Activated CD4-positive, alpha-beta T cell treated with anti-CD3 and anti-CD28 coated beads, Interleukin-2, amount 50 U/mL, for 16 hours (primary cell): ENCODE measurements around the gene NRN1L.
"Not testable (repeated sequence)": the region's sequence is repeated elsewhere in the genome, so short reads cannot be mapped to it uniquely, and the experiment has no call there.

Source experiments
- DNase-seq: peaks from one replicate; pipeline ENCODE4 v3.0.0-alpha.2; 2020

The NRN1L gene

DNA sequence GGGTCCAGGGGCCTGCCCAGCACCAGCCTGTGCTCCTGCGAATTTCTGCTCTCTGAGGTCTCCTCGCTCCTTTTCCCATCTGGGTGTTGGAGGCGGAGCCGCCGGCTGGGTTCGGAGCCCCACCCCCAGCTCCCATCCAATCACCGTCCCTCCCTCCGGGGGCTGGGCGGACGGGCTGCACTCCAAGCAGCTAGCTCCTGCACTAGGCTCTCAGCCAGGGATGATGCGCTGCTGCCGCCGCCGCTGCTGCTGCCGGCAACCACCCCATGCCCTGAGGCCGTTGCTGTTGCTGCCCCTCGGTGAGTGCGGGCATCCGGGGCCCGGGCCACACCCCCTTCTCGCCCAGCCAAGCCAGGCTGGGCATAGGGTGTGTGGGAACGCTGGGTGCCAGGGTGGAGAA, at the start of gene NRN1L:
TSS of gene NRN1L (plus strand) at position 202 of the 400 bp plus-strand sequence. CDS start at position 221, 19 bp downstream.
- DNase-seq = no peak

DNA sequence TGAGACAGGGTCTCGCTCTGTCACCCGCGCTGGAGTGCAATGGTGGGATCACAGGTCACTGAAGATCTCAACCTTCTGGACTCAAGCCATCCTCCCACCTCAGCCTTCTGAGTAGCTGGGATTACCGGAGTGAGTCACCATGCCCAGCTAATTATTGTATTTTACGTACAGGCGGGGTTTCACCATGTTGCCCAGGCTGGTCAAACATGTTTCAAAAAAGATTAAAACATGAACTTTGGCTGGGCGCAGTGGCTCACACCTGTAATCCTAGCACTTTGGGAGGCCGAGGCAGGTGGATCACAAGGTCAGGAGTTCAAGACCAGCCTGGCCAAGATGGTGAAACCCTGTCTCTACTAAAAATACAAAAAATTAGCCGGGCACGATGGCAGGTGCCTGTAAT, 47.5 kb upstream of the NRN1L start:
- not testable (repeated sequence) for DNase-seq

GRCh38 chr16:67837811-67838210, 46.9 kb upstream of the NRN1L start:
- no peak for DNase-seq

DNA sequence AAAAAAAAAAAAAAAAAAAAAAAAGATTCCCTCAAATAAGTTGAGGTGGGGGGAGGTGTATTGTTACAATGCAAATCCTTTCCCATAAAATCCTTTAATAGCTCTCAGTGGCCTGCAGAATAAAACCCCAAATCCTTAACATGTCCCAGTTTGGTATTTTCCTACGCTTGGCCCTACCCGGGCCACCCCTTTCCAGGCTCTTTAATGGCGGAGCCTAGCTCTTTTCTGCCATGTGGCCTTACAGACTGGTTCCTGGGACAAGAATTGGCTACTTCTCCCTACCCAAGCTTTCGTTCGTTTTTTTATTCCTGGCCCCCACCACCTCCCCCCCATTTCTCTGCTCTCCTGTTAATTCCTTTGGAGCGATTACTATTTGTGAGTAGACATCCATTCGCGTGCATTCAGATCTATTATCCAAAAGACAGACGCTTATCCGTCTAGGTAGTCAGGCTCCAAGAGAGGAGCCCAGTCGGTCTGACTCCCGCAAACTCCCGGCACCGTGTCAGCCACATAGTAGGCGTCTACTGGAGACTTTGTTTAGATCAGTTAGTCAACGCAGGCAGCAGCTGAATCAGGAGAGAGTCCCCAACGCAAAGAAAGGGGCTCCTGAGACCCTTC, 43.4 kb upstream of the NRN1L start:
- DNase-seq = no peak

DNA sequence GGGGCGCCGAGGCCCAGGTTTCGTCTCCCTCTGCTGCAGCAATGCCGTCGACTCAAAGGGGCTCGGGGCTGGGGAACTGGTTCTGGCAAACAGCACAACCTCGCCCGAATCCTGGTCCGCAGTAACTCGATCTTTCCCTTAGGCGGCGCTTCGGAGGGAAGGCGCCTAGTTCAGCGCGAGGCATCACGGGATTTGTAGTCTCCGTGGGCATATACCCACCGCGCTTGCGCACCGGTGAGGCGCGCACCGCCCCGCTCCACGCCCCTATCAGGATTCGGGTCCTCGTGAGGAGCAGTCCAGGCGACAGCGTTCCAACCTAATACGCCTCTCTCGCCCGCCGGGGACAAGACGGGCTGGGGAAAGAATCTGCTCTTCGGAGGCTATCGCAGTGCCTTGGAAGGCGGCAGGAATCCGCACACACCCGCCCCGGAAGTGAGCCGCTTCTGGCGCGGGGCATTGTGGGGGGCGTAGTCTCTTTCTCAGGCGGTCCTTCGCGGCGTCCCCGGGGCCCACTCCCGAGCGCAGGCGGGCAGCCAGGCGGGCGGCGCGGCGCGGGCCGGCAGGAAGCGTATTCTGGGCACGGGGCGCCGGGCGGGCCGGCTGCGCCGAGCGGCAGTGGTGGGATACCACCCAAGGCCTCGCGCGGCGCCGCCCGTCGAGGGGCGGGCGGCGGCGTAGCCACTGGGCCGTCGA, 42.7 kb upstream of the NRN1L start, which contains the start of gene THAP11:
TSS of gene THAP11 (plus strand) at position 505 of the 693 bp plus-strand sequence. CDS start 235 bp downstream, outside the sequence.
- peak; percentile 97 for DNase-seq

DNA sequence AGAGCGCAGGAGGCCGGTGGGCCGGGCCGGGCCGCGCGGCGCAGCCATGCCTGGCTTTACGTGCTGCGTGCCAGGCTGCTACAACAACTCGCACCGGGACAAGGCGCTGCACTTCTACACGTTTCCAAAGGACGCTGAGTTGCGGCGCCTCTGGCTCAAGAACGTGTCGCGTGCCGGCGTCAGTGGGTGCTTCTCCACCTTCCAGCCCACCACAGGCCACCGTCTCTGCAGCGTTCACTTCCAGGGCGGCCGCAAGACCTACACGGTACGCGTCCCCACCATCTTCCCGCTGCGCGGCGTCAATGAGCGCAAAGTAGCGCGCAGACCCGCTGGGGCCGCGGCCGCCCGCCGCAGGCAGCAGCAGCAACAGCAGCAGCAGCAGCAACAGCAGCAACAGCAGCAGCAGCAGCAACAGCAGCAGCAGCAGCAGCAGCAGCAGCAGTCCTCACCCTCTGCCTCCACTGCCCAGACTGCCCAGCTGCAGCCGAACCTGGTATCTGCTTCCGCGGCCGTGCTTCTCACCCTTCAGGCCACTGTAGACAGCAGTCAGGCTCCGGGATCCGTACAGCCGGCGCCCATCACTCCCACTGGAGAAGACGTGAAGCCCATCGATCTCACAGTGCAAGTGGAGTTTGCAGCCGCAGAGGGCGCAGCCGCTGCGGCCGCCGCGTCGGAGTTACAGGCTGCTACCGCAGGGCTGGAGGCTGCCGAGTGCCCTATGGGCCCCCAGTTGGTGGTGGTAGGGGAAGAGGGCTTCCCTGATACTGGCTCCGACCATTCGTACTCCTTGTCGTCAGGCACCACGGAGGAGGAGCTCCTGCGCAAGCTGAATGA, 42.0 kb upstream of the NRN1L start:
- DNase-seq = peak; percentile 66

DNA sequence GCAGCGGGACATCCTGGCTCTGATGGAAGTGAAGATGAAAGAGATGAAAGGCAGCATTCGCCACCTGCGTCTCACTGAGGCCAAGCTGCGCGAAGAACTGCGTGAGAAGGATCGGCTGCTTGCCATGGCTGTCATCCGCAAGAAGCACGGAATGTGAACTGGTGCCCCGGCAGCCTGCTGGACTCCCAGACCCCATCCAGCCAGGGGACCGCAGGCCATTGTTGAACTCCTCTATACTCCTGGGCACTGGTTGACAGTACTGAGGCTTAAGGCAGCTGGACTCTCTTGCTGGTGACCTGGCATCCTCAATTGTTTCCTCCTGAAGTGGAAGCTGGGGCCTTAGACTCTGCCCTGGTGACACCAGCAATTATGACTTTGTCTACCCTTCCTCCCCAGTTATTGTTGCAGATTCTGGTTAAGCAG, 41.3 kb upstream of the NRN1L start:
- no peak for DNase-seq

DNA sequence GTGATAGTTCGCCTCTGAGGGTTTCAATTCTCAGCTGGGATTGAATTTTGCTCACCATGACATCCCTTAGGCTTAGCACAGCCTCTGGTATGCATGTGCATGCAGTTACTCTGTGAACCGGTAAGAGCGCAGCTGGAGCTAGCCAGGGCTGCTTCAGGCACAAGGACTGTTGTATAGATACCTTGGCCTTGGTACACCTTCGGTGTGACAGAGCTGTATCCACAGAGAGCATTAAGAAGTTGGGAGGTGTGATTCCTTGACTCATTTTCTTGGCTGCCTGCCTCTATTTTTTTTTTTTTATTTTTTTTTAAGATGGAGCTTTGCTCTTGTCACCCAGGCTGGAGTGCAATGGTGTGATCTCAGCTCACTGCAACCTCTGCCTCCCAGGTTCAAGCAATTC, 40.2 kb upstream of the NRN1L start:
- no peak for DNase-seq

DNA sequence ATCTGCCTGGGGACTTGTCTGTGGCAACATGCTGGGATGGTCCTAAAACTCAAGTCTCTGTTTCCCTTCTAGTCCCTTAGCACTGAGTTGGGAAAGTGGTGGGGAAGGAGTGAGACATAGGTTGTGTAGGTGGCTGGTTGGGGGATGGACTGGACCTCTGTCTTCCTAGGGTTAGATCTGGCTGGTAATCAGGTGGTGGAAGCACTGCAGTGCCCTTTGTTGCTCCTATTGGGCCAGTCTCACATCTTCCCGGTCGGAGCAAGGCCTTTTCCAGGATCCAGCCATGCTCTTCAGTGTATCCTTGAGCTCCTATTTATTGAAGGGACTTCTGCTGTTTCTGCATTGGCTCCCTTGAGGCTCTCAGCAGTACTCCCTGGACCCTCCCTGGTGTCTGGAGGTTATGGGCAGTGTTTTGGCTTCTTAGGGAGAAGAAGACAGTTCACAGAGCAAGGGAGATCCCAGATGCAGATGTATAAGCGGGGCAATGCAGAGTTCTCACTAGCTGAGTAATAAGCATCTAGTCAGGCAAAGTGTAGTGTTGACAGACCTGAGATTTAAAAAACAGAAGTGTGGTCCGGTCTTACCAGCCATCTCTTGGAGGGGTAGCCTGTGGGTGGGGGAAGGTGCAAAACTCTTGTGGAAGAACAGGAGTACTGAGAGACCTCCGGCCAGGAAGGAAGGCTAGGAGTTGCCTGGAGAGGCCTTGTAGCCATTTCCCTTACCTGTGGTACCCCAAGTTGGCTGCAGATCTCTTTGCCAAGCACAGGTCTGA, 39.2 kb upstream of the NRN1L start:
- DNase-seq = no peak

DNA sequence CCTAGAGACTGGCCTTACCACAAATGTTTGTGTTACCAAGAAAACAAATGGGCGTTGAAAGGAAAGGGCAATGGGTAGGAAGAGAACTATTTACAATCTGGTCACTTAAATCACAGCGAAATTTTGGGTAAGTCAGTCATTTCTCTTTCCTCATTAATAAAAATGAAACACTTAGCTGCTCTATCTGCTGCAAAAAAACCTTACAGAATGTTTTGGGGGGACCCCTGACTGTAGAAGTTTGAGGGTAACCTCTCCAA, 38.7 kb upstream of the NRN1L start:
- DNase-seq = no peak

GRCh38 chr16:67846320-67847063, 38.2 kb upstream of the NRN1L start, which contains the start of gene NUTF2:
Gene NUTF2, plus strand, starts transcription at chr16:67846933. Its CDS starts 18,198 bp downstream, at chr16:67865131.
- DNase-seq = peak; percentile 98

DNA sequence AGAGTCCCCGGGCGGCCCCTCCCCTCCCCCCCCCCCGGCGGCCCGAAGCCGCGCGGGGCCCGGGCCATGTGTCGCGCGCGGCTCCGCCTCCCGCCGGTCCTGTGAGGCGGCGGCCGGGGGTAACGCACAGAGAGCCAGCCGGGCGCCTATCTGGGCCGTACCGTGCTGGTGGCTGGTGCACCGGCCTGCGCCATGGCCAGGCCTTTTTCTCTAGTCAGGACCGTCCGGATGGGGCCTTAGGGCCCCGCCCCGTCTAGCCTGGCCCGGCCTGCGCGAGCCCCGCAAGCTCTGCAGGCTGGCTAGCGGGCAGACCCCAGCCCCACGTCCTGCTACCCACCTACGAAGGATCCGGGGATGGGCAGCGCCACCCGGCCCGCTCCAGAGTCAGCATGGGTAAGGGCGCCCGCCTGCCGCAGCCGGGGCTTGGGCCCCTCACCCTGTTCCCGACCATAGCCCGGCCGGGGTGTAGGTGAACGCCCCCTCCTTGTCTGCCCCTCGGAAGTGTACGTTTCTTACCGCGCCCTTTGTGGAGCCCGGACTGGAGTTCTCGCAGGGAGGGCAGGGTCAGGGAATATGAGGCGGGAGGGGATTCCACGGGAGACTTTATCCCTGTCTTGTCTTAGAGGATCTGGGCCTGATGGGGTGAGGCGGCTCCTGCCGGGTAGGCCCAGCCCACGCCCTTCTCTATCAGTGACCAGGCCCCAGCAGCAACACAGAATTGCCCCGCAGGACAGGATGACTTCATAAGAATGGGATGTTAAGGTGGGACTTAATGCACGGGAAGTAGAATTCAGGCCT, 37.4 kb upstream of the NRN1L start, which contains the start of gene CENPT:
TSS of gene CENPT (minus strand) at position 630 of the 798 bp plus-strand sequence. CDS start 13,834 bp downstream, outside the sequence.
- DNase-seq = no peak

GRCh38 chr16:67848118-67848517, 36.6 kb upstream of the NRN1L start:
- no peak for DNase-seq

- DNase-seq = no peak
Observed at GRCh38 chr16:67853670-67854069, 31.0 kb upstream of the NRN1L start.

- no peak for DNase-seq
Observed at GRCh38 chr16:67855789-67856188, 28.9 kb upstream of the NRN1L start.

DNA sequence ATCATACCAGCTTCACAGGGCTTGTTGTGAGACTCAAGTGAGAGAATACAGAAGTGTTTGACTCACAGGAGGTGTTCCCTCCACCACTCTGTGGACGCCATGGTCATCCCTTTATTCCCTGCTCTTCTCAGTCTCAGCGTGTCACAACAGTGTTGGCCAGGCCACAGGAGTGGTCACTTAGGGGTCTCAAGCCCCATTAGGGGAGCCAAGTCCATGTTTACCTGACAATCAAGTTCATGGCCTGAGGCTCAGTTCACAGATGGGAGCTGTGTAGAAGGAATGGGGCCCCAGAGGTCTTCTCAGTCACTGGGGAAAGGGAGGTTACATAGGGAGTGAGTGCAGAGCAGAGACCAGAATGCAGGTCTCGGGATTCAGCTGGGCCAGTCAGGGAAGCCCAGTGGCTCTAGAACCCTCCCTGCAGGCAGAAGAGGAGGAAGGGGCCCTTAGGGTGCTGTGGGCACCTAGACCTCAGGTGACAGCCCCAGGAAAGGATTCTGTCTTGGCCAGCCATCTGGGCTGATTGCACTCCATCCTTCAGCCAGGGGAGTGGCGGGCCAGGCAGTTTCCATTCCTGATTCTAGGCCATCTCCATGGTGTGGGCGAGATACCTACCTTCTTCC, 27.6 kb upstream of the NRN1L start:
- no peak for DNase-seq

DNA sequence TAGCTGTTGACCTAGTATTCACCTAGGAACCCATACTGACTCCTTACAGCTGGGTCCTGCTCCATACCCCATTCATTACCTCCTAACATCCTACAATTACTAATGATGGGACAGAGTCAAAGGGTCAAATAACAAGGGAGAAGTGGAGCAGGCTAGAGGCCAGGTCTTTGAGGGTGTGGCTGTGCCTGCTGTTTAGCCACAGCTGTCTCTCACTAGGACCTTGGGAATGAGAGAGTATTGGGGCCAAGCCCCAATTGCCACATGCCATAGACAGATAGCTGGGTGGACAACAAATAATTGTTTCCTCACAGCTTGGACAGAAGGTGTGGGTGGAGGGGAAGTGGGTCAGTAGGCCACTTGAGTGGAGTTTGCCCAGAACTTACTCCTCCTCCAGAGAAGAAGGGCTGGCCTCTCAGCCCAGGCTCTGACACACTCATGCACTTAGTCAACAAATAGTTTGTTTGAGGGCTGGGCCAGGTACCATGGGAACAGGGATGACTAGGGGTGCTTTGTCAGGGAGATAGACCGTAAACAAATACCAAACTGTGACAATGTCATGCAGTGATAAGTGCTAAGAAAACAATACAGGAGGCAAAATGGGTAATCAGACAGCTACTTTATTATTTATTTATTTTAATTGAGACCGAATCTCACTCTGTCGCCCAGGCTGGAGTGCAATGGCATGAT, 27.0 kb upstream of the NRN1L start:
- DNase-seq = peak; percentile 48

- no peak for DNase-seq
Observed at GRCh38 chr16:67858500-67858899, 26.2 kb upstream of the NRN1L start.

DNA sequence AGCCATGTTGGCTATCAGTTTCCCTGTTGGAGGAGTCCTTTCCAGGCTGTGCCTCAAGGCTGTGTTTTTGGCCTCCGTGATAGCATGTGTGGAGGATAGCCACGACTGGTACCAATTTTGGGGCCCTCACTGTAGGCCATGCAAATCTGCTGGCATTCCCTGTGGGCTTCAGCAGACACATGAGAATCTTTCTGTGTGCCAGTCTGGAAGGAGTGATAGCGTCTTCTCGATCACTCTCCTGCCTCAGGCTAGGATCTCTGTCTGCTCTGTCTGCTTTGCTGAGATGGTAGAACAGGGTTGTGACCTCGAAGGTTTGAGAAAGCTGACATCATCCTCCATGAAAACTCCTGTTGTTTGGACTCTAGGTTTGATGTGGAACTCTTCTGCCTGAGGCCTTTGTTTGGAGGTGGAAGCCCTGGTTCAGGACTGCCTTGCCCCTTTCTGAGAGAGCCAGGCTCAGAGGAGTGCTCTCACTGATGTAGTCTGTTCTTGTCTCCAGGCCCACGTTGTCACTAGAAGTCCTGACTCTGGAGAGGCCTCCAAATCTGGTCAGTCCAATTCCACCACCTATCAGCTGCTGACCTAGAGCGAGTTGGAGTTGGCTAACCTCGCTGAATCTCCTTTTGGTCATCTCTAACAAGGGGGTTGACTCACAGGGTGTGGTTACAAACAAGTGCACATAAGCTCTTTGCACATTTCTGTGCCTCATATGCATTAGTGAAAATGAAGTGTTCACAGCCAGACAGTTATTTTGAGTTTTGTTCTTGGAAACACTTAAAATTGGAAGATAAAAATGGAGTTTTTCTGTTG, 23.9 kb upstream of the NRN1L start:
- DNase-seq = no peak
